HT1080 (cell line): Measurements from ENCODE around the gene MARK2. TPM values are rescaled to one million over a fixed set of nuclear protein-coding genes. Genes with fewer than 3 reads are reported as not detected.
A peak's percentile ranks its signal among the peaks of the same experiment; 100 is the strongest.
"Not testable (repeated sequence)": the region's sequence is repeated elsewhere in the genome, so short reads cannot be mapped to it uniquely, and the experiment has no call there.

Experiments
- DNase-seq: peaks from one replicate; pipeline ENCODE4 v3.0.0-alpha.2; 2015; ENCODE audit warnings: low read depth
- total RNA-seq: library from RNA; depleted of rRNA; stranded (reverse); fragments of >200 nt; shearing (Covaris generic); gene quantifications from 2 replicates; pipeline ENCODE4 v1.2.3, GENCODE V29; 2014

Gene MARK2
- total RNA-seq, 1 experiment from 2014 or later: 39.9 TPM

- DNase-seq: no peak
Observed at GRCh38 chr11:63853476-63853875, 14.6 kb downstream of the MARK2 start.

- DNase-seq: no peak
Observed at GRCh38 chr11:63854696-63855095, 15.8 kb downstream of the MARK2 start.

- no peak for DNase-seq
Observed at GRCh38 chr11:63855975-63856374, 17.1 kb downstream of the MARK2 start.

GRCh38 chr11:63858628-63859550 lies 20.0 kb downstream of the MARK2 start:
- DNase-seq: peak; percentile 42

GRCh38 chr11:63862923-63863322 lies 24.0 kb downstream of the MARK2 start:
- DNase-seq: no peak

- not testable (repeated sequence) for DNase-seq
Observed at GRCh38 chr11:63863620-63864019, 24.7 kb downstream of the MARK2 start.

- DNase-seq: no peak
Observed at GRCh38 chr11:63866211-63866610, 27.3 kb downstream of the MARK2 start.

- DNase-seq: no peak
Observed at GRCh38 chr11:63867511-63867910, 28.6 kb downstream of the MARK2 start.

GRCh38 chr11:63868399-63869064 lies 29.6 kb downstream of the MARK2 start:
- no peak for DNase-seq

- no peak for DNase-seq
Observed at GRCh38 chr11:63869171-63869591, 30.3 kb downstream of the MARK2 start.

GRCh38 chr11:63869683-63870082 lies 30.8 kb downstream of the MARK2 start:
- no peak for DNase-seq

GRCh38 chr11:63870351-63871140 lies 31.6 kb downstream of the MARK2 start:
- DNase-seq: no peak

GRCh38 chr11:63871962-63872799 lies 33.3 kb downstream of the MARK2 start:
- DNase-seq: peak; percentile 99

- DNase-seq: no peak
Observed at GRCh38 chr11:63872800-63873197, 33.9 kb downstream of the MARK2 start.

- no peak for DNase-seq
Observed at GRCh38 chr11:63873311-63873710, 34.4 kb downstream of the MARK2 start.

- DNase-seq: no peak
Observed at GRCh38 chr11:63874511-63874910, 35.6 kb downstream of the MARK2 start.

GRCh38 chr11:63875506-63876065 lies 36.7 kb downstream of the MARK2 start:
- DNase-seq: no peak

GRCh38 chr11:63876616-63877015 lies 37.7 kb downstream of the MARK2 start:
- DNase-seq: no peak

- DNase-seq: no peak
Observed at GRCh38 chr11:63877658-63878241, 38.8 kb downstream of the MARK2 start.
